Measurements from ENCODE around the gene STRA8.

DNA sequence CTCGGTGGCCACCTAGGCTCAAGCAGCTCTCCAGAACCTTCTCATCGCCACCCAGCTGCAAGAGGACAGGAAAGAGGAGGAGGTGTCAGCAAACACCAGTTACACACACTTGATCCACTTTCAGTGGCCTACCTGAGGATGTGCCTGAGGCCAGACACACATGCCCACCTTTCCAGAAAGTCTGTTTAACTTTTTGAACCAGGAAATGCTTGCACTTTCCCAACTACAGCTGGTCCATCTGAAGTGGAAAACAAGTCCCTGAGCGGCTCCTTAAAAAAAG lies 47.4 kb upstream of the STRA8 start:
- TF ChIP-seq POLR2AphosphoS5 (IDR thresholded peaks at IDR 0.05; ENCODE audit: low read depth, low read length) (no peak), POLR2A (IDR thresholded peaks at IDR 0.05; ENCODE audit: low read depth, low read length) (no peak), TAF1 (IDR thresholded peaks at IDR 0.05; ENCODE audit: low read depth, low read length) (no peak), POU2F2 (IDR thresholded peaks at IDR 0.05; ENCODE audit: low read depth, low read length) (no peak), PAX5 (IDR thresholded peaks at IDR 0.05; ENCODE audit: insufficient read depth, low read length, severe bottlenecking) (no peak)
